Stimulated activated CD8-positive, alpha-beta memory T cell treated with anti-CD3 and anti-CD28 coated beads, Interleukin-15, amount 100 ng/mL, for 48 hours (primary cell): ENCODE results near the gene CAB39L.
"Not testable (repeated sequence)": the region's sequence is repeated elsewhere in the genome, so short reads cannot be mapped to it uniquely, and the experiment has no call there.

ENCODE experiments used
- DNase-seq, 2 donors: peaks; one replicate each; pipeline ENCODE4 v3.0.0-alpha.2; 2020; ENCODE audit warnings: low read depth in 2 of 2

The CAB39L gene

GRCh38 chr13:49347650-49348385 is 96.0 kb downstream of the CAB39L start:
- no peak for DNase-seq

DNA sequence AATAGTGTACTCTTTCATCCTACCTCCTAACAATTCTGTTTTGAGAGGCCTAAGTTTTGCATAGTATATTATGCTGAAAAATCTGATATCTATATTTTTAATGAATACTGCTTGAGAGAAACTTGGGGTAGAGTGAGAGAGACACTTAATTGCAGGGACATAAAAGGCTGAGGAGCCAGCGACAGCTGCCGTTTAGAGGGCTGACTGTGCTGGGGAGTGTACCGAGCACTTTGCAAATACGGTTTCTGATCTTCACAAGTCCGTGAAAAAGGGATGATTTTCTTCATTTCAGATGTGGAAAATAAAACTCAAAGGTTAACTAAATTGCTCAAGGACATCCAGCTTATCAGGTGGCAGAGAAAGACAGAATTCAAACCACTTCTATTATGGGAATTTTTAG is 97.4 kb downstream of the CAB39L start:
- DNase-seq, result no peak

- no peak for DNase-seq
Observed at GRCh38 chr13:49343731-49344130, 100.1 kb downstream of the CAB39L start.

- no peak for DNase-seq
Observed at GRCh38 chr13:49343255-49343654, 100.6 kb downstream of the CAB39L start.

- no peak for DNase-seq
Observed at GRCh38 chr13:49342454-49342853, 101.4 kb downstream of the CAB39L start.

DNA sequence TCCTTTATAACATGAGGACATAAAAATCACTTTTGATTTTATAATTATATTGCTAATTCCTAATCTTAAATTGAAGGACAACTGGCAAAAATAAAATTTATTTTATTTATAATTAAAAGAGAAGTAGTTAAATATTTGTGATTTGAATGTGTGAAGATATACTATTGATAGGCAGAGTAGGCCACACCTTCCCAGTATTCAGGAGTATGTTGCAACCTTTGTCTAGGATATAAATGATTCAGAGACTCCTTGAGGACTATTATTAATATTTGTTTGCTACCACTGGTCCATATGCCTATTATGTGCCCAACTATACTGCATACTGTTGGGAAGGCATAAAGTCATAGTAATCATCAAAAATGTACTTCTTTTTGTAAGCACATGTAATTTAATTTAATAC is 101.9 kb downstream of the CAB39L start:
- no peak for DNase-seq

GRCh38 chr13:49341517-49341916 is 102.3 kb downstream of the CAB39L start:
- DNase-seq, result no peak

- no peak for DNase-seq
Observed at GRCh38 chr13:49340161-49340560, 103.7 kb downstream of the CAB39L start.

DNA sequence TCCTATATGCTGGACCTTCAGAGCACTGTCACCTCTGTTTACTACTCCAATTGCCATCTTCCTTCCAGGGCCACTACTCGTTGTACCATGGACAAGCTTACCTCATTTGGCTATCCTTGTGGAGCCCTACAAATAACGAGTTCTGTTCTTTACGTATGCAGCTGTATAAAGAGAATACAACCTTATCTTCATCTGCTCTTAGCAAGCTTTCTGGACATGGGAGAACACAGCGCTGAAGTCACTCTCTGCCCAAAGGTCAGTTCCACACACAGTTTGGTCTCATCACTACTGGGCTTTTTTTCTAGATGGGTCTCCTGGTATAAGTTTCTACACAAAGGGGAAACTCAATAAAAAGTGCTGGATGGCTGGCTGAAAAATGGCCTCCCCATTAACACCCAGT is 107.2 kb downstream of the CAB39L start:
- no peak for DNase-seq

GRCh38 chr13:49330546-49330864 is 113.4 kb downstream of the CAB39L start:
- DNase-seq, result no peak

DNA sequence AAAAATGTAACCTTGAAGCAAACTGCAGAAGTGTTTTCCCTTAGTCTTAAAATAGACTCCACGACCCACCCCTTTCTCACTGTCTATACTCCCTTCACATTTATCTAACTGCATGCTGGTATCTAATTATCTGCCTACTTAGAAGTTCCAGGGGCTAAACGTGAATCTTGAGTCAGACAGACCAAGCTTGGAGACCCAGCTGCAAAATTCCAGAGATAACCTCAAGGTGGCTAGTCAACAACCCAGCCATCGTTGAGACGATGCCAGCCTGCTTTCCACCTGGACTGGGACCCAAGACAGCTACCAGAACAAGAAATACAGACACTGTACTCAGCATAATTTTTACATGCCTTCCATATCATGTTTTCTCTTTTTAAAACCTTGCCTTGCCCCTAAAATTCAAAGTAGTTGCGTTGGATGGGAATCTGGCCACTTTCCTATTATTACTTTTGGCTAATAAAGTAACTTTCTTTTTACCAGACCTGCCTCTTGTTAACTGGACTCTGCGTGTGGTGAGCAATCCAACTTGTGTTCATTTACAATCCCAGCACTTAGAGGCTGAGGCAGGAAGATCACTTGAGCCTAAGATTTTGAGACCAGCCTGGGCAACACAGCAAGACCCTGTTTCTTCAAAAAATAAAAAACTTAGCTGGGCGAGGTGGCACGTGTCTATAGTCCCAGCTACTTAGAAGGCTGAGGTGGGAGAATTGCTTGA is 113.9 kb downstream of the CAB39L start:
- DNase-seq, result no peak

GRCh38 chr13:49327145-49327544 is 116.7 kb downstream of the CAB39L start:
- not testable (repeated sequence) for DNase-seq

DNA sequence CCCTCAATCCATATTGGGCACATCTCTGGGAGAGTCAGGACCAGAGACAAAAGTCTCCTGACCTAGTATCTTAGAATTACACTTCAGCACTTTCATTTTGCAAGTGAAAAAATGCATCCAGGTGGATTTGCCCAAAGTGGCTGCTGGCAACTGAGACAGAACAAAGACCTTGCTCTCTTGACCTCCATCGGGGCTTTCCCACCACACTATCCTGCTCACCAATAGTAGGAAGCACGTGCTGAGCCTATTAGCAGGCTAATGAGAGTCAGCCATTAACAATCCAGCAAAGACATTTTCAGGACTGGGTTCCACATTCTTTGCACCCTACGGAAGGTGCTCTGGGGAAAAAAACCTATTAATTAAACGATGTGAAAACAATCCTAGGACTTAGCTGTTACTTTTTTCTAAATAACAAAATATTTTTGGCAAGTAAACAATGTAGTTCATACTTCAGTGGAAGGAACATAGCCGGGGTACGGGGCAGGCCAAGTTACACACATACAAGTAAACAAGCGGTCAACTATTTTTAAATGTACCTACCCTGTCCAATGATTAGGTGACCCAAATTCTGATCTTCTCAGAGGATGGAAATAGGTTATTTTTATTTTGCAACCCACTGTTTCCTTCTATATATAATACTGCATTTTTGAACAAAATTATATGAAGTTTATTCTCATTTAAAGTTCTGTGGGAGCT is 117.5 kb downstream of the CAB39L start:
- DNase-seq, result no peak

- no peak for DNase-seq
Observed at GRCh38 chr13:49323344-49323743, 120.5 kb downstream of the CAB39L start.

- no peak for DNase-seq
Observed at GRCh38 chr13:49322702-49323101, 121.2 kb downstream of the CAB39L start.

DNA sequence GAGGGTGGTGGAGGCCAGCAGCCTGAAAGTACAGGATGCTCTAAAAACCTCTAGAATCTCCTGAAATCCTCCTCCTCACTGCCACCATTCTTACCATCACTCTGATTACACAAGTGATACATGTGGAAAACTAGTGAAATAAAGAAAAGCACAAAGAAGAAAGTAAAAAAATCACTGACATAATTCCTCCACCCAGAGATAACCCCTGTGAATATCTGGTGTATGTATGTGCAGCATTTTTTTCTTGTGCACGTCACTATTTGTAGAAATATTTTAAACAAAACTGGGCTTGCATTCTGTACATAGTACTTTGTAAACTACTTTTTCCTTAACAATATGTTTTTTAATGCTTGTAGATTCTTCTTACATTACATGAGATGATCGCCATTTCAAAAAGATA is 122.9 kb downstream of the CAB39L start:
- no peak for DNase-seq

DNA sequence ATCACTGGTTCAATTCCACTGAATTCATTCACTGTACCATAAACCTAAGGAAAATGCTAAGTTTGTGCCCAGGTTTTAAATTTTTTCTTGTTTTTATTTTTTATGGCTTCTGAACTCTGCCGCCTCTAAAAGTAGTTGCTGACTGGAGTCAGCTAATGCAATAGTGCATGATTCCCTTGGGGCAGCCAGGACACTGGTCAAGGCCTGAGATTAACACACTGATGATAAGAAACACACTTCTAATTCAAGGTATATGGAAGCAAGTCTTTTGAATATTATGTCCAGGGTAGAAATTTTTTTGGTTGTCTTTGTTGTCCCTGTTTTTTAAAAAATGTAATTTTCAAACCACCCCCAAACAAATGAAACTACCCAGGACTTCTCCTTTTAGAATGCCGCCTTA is 123.9 kb downstream of the CAB39L start:
- no peak for DNase-seq

DNA sequence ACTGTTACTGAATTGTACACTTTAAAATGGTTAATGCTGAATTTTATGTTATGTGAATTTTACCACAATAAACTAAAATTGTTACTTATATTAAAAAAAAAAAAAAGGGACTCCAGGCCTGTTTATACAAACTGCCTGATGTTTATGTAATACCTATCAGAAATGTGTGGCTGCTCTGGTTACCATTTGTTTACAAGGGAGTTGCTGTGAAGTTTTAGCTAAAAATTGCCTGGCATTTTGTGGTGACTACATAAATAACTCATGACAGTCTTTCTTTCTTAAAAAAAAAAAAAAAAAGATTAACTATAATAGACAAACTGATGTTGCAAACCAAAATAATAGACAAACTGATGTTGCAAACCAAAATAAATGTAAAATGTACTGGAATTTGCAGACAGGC is 124.3 kb downstream of the CAB39L start:
- no peak for DNase-seq

DNA sequence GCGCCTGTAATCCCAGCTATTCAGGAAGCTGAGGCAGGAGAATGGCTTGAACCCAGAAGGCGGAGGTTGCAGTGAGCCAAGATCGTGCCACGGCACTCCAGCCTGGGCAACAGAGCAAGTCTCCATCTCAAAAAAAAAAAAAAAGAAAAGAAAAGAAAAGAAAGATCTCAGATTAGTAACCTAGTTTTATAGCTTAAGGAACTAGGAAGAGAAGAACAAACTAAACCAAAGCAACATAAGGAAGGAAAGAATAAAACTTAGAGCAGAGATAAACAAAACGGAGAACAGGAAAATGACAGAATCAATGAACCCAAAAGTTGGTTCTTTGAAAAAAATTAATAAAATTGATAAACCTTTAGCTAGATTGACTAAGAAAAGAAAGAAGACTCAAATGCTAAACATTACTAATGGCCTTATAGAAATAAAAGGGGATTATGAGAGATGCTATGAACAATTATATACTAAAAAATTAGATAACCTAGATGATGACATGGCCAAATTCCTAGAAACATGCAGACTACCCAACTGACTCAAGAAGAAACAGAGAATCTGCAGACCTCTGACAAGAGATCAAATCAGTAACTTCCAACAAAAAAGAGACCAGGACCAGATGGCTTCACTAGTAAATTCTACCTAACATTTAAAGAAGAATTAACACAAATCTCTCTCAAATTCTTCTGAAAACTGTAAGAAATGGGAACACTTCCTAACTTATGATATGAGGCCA is 127.9 kb downstream of the CAB39L start:
- DNase-seq, result no peak

DNA sequence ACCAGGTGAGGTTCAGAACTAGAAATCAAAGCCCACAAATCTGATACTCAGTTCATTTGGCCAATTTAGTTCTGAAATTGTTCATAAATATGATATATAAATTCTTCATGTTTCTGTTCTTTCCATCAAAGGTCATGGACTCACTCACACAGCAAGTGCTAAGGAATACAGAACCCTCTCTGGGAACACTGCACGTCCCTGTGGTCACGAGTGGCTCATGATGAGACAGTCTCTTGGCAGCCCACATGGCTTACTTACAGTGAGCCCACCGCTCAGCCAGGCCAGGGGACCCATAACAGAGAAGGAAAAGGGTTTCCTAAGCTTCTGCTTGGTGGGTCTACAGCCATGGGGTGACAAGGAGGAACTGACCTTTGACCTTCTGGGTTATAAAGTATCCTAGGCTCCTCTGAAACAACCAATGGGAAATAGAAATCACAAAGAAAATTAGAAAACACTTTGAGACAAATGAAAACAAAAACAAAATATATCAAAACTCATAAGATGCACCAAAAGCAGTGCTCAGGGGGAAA is 128.8 kb downstream of the CAB39L start:
- no peak for DNase-seq

- DNase-seq, result no peak
Observed at GRCh38 chr13:49314344-49314882, 129.5 kb downstream of the CAB39L start.

GRCh38 chr13:49311816-49312215 is 132.0 kb downstream of the CAB39L start:
- DNase-seq, result no peak
